Activated naive CD4-positive, alpha-beta T cell treated with anti-CD3 and anti-CD28 coated beads for 36 hours (primary cell): ENCODE data around the gene TMEM61. TPM values are rescaled to one million over a fixed set of nuclear protein-coding genes. Genes with fewer than 3 reads are reported as not detected.

Experiments
- CTCF ChIA-PET: fragments of 350-600 bp; sonication (Branson Sonifier 250); formaldehyde crosslinking; loops from one replicate; lab custom pipeline; 2021; ENCODE audit warnings: antibody characterized with exemption; lab: Charles Lee
- DNase-seq: peaks from one replicate; pipeline ENCODE4 v3.0.0-alpha.2; 2020
- H3K27ac Mint-ChIP-seq: one replicate; pipeline ENCODE4 v1.8.0; 2021; ENCODE audit warnings: mild to moderate bottlenecking, mixed read lengths
- H3K27me3 Mint-ChIP-seq: one replicate; pipeline ENCODE4 v1.8.0; 2021; ENCODE audit warnings: low read depth, mixed read lengths
- H3K36me3 Mint-ChIP-seq: one replicate; pipeline ENCODE4 v1.8.0; 2021; ENCODE audit warnings: low read depth, mixed read lengths
- H3K4me1 Mint-ChIP-seq: one replicate; pipeline ENCODE4 v1.8.0; 2021; ENCODE audit warnings: low read depth, mixed read lengths
- H3K4me3 Mint-ChIP-seq: one replicate; pipeline ENCODE4 v1.8.0; 2021; ENCODE audit warnings: mild to moderate bottlenecking, moderate library complexity, mixed read lengths
- H3K9me3 Mint-ChIP-seq: one replicate; pipeline ENCODE4 v1.8.0; 2021; ENCODE audit warnings: mixed read lengths
- intact Hi-C: fragments of 100-400 bp; cut with micrococcal nuclease; formaldehyde crosslinking; loops from one replicate; pipeline ENCODE4 v1.15.1; 2023
- total RNA-seq, 2 experiments: library from RNA; stranded (reverse); gene quantifications; one replicate each; pipeline ENCODE4 v1.2.3, GENCODE V29; 2021

The TMEM61 gene
- total RNA-seq, 2 experiments from 2014 or later = not detected

DNA sequence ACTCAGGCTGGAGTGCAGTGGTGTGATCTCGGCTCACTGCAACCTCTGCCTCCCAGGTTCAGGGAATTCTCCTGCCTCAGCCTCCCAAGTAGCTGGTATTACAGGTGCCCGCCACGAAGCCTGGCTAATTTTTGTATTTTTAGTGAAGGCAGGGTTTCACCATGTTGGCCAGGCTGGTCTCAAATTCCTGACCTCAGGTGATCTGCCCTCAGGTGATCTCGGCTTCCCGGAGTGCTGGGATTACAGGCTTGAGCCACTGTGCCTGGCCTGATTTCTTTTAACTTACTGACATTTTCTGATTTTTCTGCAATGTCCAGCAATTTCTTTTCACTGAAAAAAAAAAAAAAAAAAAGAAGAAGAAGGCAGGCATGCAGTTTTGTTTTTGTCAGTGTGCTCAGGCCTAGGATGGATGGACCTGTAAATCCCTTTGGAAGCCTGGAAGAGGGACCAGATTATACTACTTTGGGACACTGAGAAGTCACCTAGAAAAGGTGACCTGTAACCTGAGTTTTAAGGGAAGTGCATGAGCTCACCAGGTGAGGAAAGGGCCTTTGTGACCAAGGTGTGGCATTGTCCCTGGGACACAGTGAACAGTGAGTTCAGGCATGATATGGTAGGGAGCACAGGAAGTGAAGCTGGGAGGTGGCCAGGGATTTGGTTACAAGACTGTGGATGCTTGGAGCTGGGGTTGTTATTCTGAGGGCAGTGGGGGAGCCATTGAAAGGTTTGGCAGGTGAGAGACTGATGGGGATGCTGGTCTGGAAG is 2.7 kb upstream of the TMEM61 start:
- CTCF ChIA-PET = interaction anchor here (0.8 to 2.4 kb wide), 5 partner anchors 19 to 44 kb away, joined by 3 to 7 read pairs (median 5); no protein-coding TSS in a partner anchor
- Mint-ChIP-seq H3K4me1 (peaks cover 3% of the 10 kb centered on the region), H3K27ac (no peak overlapping the region), H3K36me3 (no peaks in the 10 kb centered on the region), H3K4me3 (no peak overlapping the region), H3K27me3 (peaks cover 34% of the 10 kb centered on the region), H3K9me3 (no peaks in the 10 kb centered on the region)
- DNase-seq = no peak
- intact Hi-C loops = no loop called here

DNA sequence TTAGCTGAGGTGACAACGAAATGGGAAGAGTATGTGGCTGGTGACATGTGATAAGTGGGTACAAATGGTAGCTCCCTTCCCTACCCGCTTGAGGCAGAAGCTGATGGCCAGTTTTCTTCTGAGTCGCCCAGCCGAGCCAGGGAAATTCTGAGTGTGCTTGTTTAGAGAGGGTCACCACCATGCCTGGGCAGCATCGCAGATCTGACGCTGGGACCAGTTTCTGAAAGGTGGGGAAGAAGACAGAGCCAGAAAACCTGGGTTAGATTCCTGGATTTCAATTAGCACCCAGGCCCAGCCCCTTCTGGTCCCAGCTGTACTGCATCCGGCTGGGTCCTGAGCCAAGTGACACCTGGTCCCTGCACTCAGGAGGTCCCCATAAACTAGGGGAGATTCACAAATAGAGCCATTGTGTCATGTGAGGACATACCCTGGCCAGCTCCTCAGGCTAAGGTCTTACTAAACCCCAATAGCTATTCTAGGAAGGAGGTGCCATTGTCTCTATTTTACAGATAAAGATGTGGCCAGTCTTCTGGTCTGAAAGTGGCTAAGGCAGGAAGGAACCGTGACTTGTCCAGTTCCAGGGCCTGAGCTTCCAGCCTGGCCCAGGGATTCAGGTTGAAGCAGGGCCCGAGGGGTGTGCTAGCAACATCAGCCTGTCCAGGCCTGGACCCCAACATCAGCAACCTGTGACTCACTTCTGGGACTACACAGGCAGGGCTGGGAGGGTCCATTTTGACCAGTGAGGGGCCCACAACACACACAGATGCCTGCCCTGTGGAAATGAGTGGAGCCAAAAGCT is 1.7 kb upstream of the TMEM61 start:
- Mint-ChIP-seq H3K27me3 (peaks cover 34% of the 10 kb centered on the region), H3K4me1 (peaks cover 3% of the 10 kb centered on the region), H3K4me3 (no peak overlapping the region), H3K36me3 (no peaks in the 10 kb centered on the region), H3K9me3 (no peaks in the 10 kb centered on the region), H3K27ac (no peak overlapping the region)
- CTCF ChIA-PET = interaction anchor here (1.2 to 2.4 kb wide), 4 partner anchors 28 to 43 kb away, joined by 3 to 7 read pairs (median 6); no protein-coding TSS in a partner anchor
- no peak for DNase-seq
- intact Hi-C loops = no loop called here

- Mint-ChIP-seq H3K36me3 (no peaks in the 10 kb centered on the region), H3K4me1 (peaks cover 3% of the 10 kb centered on the region), H3K4me3 (no peak overlapping the region), H3K27me3 (peaks cover 34% of the 10 kb centered on the region), H3K9me3 (no peaks in the 10 kb centered on the region), H3K27ac (no peak overlapping the region)
- intact Hi-C loops = no loop called here
- DNase-seq = no peak
- CTCF ChIA-PET = interaction anchor here (1.4 kb wide), 1 partner anchor 43 kb away, joined by 3 read pairs; no protein-coding TSS in a partner anchor
Measured at GRCh38 chr1:54979327-54979891, 1.0 kb upstream of the TMEM61 start.

DNA sequence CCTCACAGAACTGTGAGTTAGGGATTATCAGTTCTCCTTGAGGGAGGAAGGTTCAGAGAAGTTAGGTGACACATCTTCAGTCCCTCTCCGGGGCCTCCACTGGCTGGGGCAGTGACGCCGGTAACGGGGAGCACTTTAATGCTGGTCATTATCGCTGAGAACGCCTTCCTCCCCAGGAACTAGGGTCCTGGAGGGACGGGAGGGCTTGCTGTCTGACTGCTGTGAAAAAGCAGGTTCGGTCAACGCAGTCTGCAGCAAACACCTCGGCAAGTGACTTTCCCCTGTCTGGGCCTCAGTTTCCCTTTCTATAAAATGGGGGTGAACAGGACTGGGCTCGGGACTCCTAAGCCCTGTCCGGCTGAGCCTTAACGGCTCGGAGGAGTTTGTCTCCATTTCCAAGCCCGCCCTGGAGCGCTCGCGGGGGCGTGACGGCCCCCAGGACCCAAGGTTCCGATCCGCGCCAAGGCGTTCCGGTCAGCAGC is 341 bp upstream of the TMEM61 start:
- Mint-ChIP-seq H3K36me3 (no peaks in the 10 kb centered on the region), H3K27ac (no peak overlapping the region), H3K9me3 (no peaks in the 10 kb centered on the region), H3K4me3 (no peak overlapping the region), H3K27me3 (peaks cover 34% of the 10 kb centered on the region), H3K4me1 (peaks cover 3% of the 10 kb centered on the region)
- no peak for DNase-seq
- CTCF ChIA-PET = interaction anchor here (1.0 kb wide), 1 partner anchor 30 kb away, joined by 3 read pairs; no protein-coding TSS in a partner anchor
- intact Hi-C loops = no loop called here

- intact Hi-C loops = no loop called here
- H3K27me3 Mint-ChIP-seq = peaks cover 34% of the 10 kb centered on the region
- no peak overlapping the region for H3K27ac Mint-ChIP-seq
- CTCF ChIA-PET = no interaction called here
- H3K36me3 Mint-ChIP-seq = no peaks in the 10 kb centered on the region
- H3K4me3 Mint-ChIP-seq = no peak overlapping the region
- peaks cover 3% of the 10 kb centered on the region for H3K4me1 Mint-ChIP-seq
- no peaks in the 10 kb centered on the region for H3K9me3 Mint-ChIP-seq
- no peak for DNase-seq
Measured at GRCh38 chr1:54981466-54981865, 1.0 kb downstream of the TMEM61 start.

DNA sequence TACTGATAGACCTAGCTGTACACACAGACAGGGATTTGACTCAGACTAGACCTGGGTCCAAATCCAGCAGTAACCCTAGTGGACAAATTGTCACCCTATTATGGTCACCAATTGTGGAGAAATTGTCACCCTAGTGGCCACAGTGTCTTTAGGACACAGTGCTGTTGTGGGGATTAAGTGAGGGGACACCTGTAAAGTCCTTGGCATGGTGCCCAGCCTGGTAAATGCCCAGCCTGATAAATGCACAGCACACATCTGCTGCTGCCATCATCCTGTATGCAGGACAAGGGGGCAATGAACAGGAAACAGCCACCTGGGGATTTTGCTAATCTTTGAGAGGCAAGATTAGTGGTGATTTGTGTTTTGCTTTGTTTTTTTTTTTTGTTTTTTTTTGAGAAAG is 2.3 kb downstream of the TMEM61 start:
- no peak for DNase-seq
- Mint-ChIP-seq H3K4me3 (no peak overlapping the region), H3K27me3 (peaks cover 34% of the 10 kb centered on the region), H3K27ac (no peak overlapping the region), H3K9me3 (no peaks in the 10 kb centered on the region), H3K4me1 (peaks cover 3% of the 10 kb centered on the region), H3K36me3 (no peaks in the 10 kb centered on the region)
- intact Hi-C loops = no loop called here
- CTCF ChIA-PET = interaction anchor here (1.3 kb wide), 1 partner anchor 38 kb away, joined by 4 read pairs; no protein-coding TSS in a partner anchor

- CTCF ChIA-PET = interaction anchor here (1.6 to 1.9 kb wide), 2 partner anchors 12 to 39 kb away, joined by 7 read pairs; no protein-coding TSS in a partner anchor
- Mint-ChIP-seq H3K36me3 (no peaks in the 10 kb centered on the region), H3K4me1 (peaks cover 3% of the 10 kb centered on the region), H3K27ac (no peak overlapping the region), H3K9me3 (no peaks in the 10 kb centered on the region), H3K27me3 (peaks cover 29% of the 10 kb centered on the region), H3K4me3 (no peak overlapping the region)
- intact Hi-C loops = no loop called here
- DNase-seq = no peak
Measured at GRCh38 chr1:54984131-54984842, 3.9 kb downstream of the TMEM61 start.

DNA sequence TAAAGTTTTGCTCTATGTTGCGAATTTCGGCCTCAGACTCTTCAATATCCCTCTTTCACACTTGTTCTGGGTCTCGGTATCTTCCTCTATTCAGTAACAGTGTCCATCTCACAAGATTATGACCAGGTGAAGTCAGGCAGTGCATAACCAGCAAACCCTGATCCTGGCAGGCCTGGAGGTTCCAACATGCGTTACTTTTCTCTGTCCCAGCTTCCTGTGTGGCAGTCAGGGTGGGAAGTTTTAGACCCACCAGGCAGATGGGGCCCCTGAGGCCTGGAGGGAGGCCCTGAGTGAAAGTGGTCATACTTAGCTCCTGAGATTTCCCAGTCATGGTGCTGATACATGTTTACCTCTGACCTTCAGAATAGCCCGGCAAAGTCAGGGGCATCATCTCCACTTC is 5.1 kb downstream of the TMEM61 start:
- Mint-ChIP-seq H3K4me1 (peaks cover 3% of the 10 kb centered on the region), H3K27ac (no peak overlapping the region), H3K27me3 (peaks cover 23% of the 10 kb centered on the region), H3K9me3 (no peaks in the 10 kb centered on the region), H3K4me3 (no peak overlapping the region), H3K36me3 (no peaks in the 10 kb centered on the region)
- intact Hi-C loops = no loop called here
- DNase-seq = no peak
- CTCF ChIA-PET = interaction anchor here (1.6 to 1.9 kb wide), 2 partner anchors 11 to 40 kb away, joined by 7 read pairs; no protein-coding TSS in a partner anchor

DNA sequence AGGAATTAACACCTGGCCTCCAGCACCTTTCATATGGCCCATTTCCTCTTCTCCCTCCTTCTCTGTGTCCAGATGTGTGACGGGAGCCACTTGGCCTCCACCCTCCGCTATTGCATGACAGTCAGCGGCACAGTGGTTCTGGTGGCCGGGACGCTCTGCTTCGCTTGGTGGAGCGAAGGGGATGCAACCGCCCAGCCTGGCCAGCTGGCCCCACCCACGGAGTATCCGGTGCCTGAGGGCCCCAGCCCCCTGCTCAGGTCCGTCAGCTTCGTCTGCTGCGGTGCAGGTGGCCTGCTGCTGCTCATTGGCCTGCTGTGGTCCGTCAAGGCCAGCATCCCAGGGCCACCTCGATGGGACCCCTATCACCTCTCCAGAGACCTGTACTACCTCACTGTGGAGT is 5.6 kb downstream of the TMEM61 start:
- H3K27ac Mint-ChIP-seq = no peak overlapping the region
- peaks cover 22% of the 10 kb centered on the region for H3K27me3 Mint-ChIP-seq
- intact Hi-C loops = no loop called here
- H3K4me1 Mint-ChIP-seq = peaks cover 2% of the 10 kb centered on the region
- no peak for DNase-seq
- no peaks in the 10 kb centered on the region for H3K36me3 Mint-ChIP-seq
- no peak overlapping the region for H3K4me3 Mint-ChIP-seq
- no peaks in the 10 kb centered on the region for H3K9me3 Mint-ChIP-seq
- CTCF ChIA-PET = no interaction called here

GRCh38 chr1:54986533-54986932 is 6.1 kb downstream of the TMEM61 start:
- no peaks in the 10 kb centered on the region for H3K4me1 Mint-ChIP-seq
- H3K27ac Mint-ChIP-seq = no peak overlapping the region
- no peak overlapping the region for H3K4me3 Mint-ChIP-seq
- H3K27me3 Mint-ChIP-seq = peaks cover 17% of the 10 kb centered on the region
- no peak for DNase-seq
- intact Hi-C loops = no loop called here
- no peaks in the 10 kb centered on the region for H3K9me3 Mint-ChIP-seq
- no peaks in the 10 kb centered on the region for H3K36me3 Mint-ChIP-seq
- CTCF ChIA-PET = no interaction called here

GRCh38 chr1:54987427-54987826 is 7.0 kb downstream of the TMEM61 start:
- H3K4me3 Mint-ChIP-seq = no peak overlapping the region
- H3K36me3 Mint-ChIP-seq = no peaks in the 10 kb centered on the region
- no peaks in the 10 kb centered on the region for H3K4me1 Mint-ChIP-seq
- intact Hi-C loops = no loop called here
- CTCF ChIA-PET = interaction anchor here (1.1 to 1.2 kb wide), 2 partner anchors 9 to 37 kb away, joined by 3 to 5 read pairs; no protein-coding TSS in a partner anchor
- H3K27me3 Mint-ChIP-seq = peaks cover 11% of the 10 kb centered on the region
- no peak for DNase-seq
- H3K27ac Mint-ChIP-seq = no peak overlapping the region
- H3K9me3 Mint-ChIP-seq = no peaks in the 10 kb centered on the region
